Activated CD8-positive, alpha-beta T cell treated with anti-CD3 and anti-CD28 coated beads for 36 hours (primary cell): ENCODE results near the gene RHOD. TPM values are rescaled to one million over a fixed set of nuclear protein-coding genes. Genes with fewer than 3 reads are reported as not detected.

Experiments used
- ATAC-seq: fragments of 200-7000 bp; cut with Tn5 transposase; one replicate; pipeline ENCODE4 v1.10.0; 2021; ENCODE audit warnings: mild to moderate bottlenecking, moderate library complexity
- CTCF ChIA-PET: fragments of 350-600 bp; sonication (Branson Sonifier 250); formaldehyde crosslinking; loops from one replicate; lab custom pipeline; 2021; ENCODE audit warnings: antibody characterized with exemption; lab: Charles Lee
- POLR2A ChIA-PET: fragments of 350-600 bp; sonication (Branson Sonifier 250); formaldehyde crosslinking; loops from one replicate; lab custom pipeline; 2021; ENCODE audit warnings: antibody characterized with exemption; lab: Charles Lee
- DNase-seq: peaks from one replicate; pipeline ENCODE4 v3.0.0-alpha.2; 2020
- H3K27ac Mint-ChIP-seq: one replicate; pipeline ENCODE4 v1.8.0; 2021; ENCODE audit warnings: mild to moderate bottlenecking, mixed read lengths
- H3K27me3 Mint-ChIP-seq: one replicate; pipeline ENCODE4 v1.8.0; 2021; ENCODE audit warnings: mixed read lengths
- H3K36me3 Mint-ChIP-seq: one replicate; pipeline ENCODE4 v1.8.0; 2021; ENCODE audit warnings: low read depth, mixed read lengths
- H3K4me1 Mint-ChIP-seq: one replicate; pipeline ENCODE4 v1.8.0; 2021; ENCODE audit warnings: low read depth, mixed read lengths
- H3K4me3 Mint-ChIP-seq: one replicate; pipeline ENCODE4 v1.8.0; 2021; ENCODE audit warnings: mild to moderate bottlenecking, moderate library complexity, mixed read lengths
- H3K9me3 Mint-ChIP-seq: one replicate; pipeline ENCODE4 v1.8.0; 2021; ENCODE audit warnings: mixed read lengths
- intact Hi-C: fragments of 100-400 bp; cut with micrococcal nuclease; formaldehyde crosslinking; loops from one replicate; pipeline ENCODE4 v1.10.0; 2022
- total RNA-seq, 2 experiments: library from RNA; stranded (reverse); gene quantifications; one replicate each; pipeline ENCODE4 v1.2.3, GENCODE V29; 2021
- TF ChIP-seq, protein P1 (sequence below): fragments of 200-600 bp; IDR thresholded peaks from one replicate; pipeline ENCODE4 v1.8.0; 2022; ENCODE audit warnings: antibody characterized with exemption, mild to moderate bottlenecking

Gene RHOD
- total RNA-seq, 2 experiments from 2014 or later = 0.56 TPM; not detected in 1

DNA sequence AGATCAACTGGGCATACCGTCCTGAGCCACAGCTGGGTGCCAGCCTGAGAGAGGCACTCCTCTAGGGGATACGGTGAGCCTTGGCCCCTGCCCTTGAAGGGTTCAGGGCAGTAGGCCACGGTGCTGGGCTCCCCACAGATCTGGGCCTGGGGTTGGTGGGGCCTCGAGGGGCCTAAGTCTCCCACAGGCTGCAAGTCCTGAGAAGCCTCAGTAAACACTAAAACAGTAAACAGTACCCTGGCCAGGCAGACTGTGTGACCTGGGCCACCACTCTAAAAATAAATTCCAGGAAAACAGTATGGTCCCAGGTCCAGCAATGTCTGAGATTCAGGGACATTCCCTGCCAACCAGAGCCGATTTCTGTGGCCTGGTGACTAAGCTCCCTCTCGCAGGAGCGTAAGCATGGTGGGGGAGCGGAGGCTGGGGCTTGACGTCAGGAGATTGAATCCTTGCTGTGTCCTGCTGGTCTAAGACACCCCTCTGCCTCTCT, 2.3 kb upstream of the RHOD start:
- ATAC-seq (no peak), DNase-seq (no peak)
- H3K9me3 Mint-ChIP-seq = no peaks in the 10 kb centered on the region
- peaks cover 15% of the 10 kb centered on the region for H3K4me1 Mint-ChIP-seq
- TF ChIP-seq, protein P1, sequence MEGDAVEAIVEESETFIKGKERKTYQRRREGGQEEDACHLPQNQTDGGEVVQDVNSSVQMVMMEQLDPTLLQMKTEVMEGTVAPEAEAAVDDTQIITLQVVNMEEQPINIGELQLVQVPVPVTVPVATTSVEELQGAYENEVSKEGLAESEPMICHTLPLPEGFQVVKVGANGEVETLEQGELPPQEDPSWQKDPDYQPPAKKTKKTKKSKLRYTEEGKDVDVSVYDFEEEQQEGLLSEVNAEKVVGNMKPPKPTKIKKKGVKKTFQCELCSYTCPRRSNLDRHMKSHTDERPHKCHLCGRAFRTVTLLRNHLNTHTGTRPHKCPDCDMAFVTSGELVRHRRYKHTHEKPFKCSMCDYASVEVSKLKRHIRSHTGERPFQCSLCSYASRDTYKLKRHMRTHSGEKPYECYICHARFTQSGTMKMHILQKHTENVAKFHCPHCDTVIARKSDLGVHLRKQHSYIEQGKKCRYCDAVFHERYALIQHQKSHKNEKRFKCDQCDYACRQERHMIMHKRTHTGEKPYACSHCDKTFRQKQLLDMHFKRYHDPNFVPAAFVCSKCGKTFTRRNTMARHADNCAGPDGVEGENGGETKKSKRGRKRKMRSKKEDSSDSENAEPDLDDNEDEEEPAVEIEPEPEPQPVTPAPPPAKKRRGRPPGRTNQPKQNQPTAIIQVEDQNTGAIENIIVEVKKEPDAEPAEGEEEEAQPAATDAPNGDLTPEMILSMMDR = no peak
- no peak overlapping the region for H3K27ac Mint-ChIP-seq
- no peak overlapping the region for H3K4me3 Mint-ChIP-seq
- intact Hi-C loops = no loop called here
- ChIA-PET CTCF (interaction anchor here (1.4 to 8.8 kb wide), 3 partner anchors 18 to 170 kb away, joined by 3 to 67 read pairs (median 5); no protein-coding TSS in a partner anchor), POLR2A (interaction anchor here (0.6 to 0.7 kb wide), 2 partner anchors 109 to 187 kb away, joined by 3 to 5 read pairs; no protein-coding TSS in a partner anchor)
- H3K27me3 Mint-ChIP-seq = peaks cover 10% of the 10 kb centered on the region
- no peaks in the 10 kb centered on the region for H3K36me3 Mint-ChIP-seq

DNA sequence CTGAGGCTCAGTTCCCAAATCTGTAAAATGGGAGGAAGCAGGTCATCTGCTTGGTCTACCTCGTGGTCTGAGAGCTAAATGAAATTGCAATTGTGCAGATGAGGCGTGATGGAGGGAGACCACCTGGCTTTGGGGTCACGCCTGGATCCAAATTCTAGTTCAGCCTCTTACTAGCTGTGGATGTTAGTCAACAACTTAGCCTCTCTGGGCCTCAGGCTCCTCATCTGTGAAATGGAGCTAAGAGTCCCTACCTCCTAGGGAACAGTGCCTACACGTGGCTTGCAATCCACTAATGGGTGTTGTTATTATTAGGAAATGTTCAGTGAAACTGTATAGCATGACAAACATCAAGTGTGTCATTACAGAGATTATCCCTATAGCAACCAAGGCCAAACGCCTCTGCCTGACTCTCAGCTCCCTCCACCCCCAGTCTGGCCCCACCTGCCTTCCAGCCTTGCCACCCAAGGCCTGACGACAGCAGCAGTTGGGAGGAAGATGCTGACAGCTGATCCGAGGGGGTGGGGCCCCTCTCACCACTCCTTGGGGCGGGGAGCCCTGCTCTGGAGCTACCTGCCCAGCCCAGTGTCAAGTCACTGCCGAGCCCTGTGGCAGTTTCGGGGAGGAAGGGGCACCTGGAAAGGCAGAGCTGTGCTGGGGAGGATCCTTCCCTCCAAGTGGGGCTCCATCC, 1.7 kb upstream of the RHOD start:
- CTCF ChIA-PET = interaction anchor here (1.0 to 8.8 kb wide), 4 partner anchors 11 to 156 kb away, joined by 3 to 67 read pairs (median 4); no protein-coding TSS in a partner anchor
- DNase-seq = peak; percentile 45

DNA sequence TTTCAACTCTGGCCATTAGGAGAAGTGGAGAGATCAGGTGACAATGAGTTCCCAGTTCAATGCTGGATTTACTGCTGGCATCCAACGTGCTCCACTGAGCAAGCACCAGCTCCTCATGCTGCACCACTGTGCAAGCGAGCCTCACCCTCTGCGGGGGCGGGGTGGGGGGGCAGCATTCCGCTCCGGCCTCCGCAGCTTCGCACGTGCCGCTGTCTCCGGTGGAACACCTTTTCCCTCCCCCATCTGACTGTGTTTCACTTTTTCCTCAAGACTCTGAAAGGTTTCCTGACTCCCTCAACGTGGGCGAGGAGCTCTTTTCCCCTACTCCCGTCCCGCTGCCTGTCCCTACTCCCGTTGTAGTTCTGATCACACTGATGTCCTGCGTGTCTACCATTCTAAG, 835 bp upstream of the RHOD start:
- TF ChIP-seq, protein P1 = no peak
- H3K27me3 Mint-ChIP-seq = peaks cover 10% of the 10 kb centered on the region
- intact Hi-C loops = no loop called here
- DNase-seq (no peak), ATAC-seq (no peak)
- H3K36me3 Mint-ChIP-seq = no peaks in the 10 kb centered on the region
- H3K9me3 Mint-ChIP-seq = no peaks in the 10 kb centered on the region
- no peak overlapping the region for H3K27ac Mint-ChIP-seq
- CTCF ChIA-PET = interaction anchor here (1.0 to 8.8 kb wide), 4 partner anchors 12 to 155 kb away, joined by 3 to 67 read pairs (median 4); no protein-coding TSS in a partner anchor
- peaks cover 15% of the 10 kb centered on the region for H3K4me1 Mint-ChIP-seq
- peak overlapping the region; percentile 56 for H3K4me3 Mint-ChIP-seq
- POLR2A ChIA-PET = interaction anchor here (0.7 to 1.2 kb wide), 2 partner anchors 87 to 122 kb away, joined by 3 read pairs; no protein-coding TSS in a partner anchor

More for the DNA sequence above, 1.7 kb upstream of the RHOD start:
- Mint-ChIP-seq H3K27me3 (peaks cover 10% of the 10 kb centered on the region), H3K4me1 (peaks cover 15% of the 10 kb centered on the region), H3K9me3 (no peaks in the 10 kb centered on the region), H3K4me3 (no peak overlapping the region), H3K27ac (no peak overlapping the region), H3K36me3 (no peaks in the 10 kb centered on the region)
- ATAC-seq = peak; percentile 31
- intact Hi-C loops = no loop called here
- POLR2A ChIA-PET = interaction anchor here (0.7 kb wide), 1 partner anchor 110 kb away, joined by 5 read pairs; no protein-coding TSS in a partner anchor
- TF ChIP-seq, protein P1 = no peak

DNA sequence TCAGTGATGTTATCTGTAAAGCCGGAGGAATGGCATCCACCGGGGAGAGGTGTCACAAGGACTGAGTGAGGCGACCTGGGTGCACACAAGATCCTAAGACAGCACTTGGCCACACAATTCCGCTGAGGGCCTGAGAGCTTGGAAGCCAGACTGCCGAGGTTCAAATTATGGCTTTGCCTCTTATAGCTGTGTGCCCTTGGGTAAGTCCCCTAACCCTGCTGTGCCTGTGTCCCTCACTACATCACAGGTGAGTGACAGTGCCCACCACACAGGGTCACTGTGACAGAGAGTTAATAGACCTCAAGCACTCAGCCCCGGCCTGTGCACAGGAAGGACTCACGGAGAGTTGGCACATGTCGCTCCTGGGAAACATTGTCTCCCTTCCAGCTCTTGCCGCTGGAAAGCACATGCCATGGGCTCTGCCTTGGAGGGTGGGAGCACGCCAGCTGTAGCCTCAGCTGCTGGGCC, 592 bp downstream of the RHOD start:
- TF ChIP-seq, protein P1 = no peak
- Mint-ChIP-seq H3K27ac (no peak overlapping the region), H3K27me3 (peaks cover 10% of the 10 kb centered on the region), H3K4me1 (peaks cover 15% of the 10 kb centered on the region), H3K4me3 (peak overlapping the region; percentile 40), H3K36me3 (no peaks in the 10 kb centered on the region), H3K9me3 (no peaks in the 10 kb centered on the region)
- no peak for ATAC-seq
- DNase-seq = no peak
- intact Hi-C loops = no loop called here
- ChIA-PET POLR2A (no interaction called here), CTCF (interaction anchor here (8.8 kb wide), 1 partner anchor 15 kb away, joined by 67 read pairs; no protein-coding TSS in a partner anchor)

DNA sequence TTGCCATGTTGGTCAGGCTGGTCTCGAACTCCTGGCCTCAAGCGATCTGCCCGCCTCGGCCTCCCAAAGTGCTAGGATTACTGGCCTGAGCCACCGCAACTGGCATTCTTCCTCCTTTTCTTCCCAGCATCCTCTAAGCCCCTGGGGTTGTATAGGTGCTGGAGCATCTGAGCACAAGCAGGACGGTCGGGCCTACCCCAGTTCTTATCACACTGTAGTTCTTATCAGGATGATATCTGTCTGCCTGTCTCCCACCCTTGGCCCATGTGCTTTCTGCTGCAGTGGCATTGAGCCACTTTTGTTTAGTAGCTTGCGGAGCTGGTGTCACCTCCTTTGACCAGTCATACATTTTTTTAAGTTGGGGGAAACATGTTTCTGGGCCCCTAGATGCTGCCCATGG, 1.9 kb downstream of the RHOD start:
- intact Hi-C loops = no loop called here

More for the DNA sequence above, 1.9 kb downstream of the RHOD start:
- TF ChIP-seq, protein P1 = no peak
- Mint-ChIP-seq H3K36me3 (no peaks in the 10 kb centered on the region), H3K4me3 (no peak overlapping the region), H3K27ac (no peak overlapping the region), H3K27me3 (peaks cover 6% of the 10 kb centered on the region), H3K9me3 (no peaks in the 10 kb centered on the region), H3K4me1 (peaks cover 15% of the 10 kb centered on the region)
- DNase-seq = no peak
- ChIA-PET POLR2A (no interaction called here), CTCF (no interaction called here)
- no peak for ATAC-seq
